GM19238 (cell line): ENCODE results near the gene TLR8.
"Not testable (repeated sequence)": the region's sequence is repeated elsewhere in the genome, so short reads cannot be mapped to it uniquely, and the experiment has no call there.

ENCODE experiments used
- DNase-seq: peaks from one replicate; pipeline ENCODE4 v3.0.0; 2011; ENCODE audit warnings: low spot score; ENCODE audit not compliant: insufficient read length

The TLR8 gene

DNA sequence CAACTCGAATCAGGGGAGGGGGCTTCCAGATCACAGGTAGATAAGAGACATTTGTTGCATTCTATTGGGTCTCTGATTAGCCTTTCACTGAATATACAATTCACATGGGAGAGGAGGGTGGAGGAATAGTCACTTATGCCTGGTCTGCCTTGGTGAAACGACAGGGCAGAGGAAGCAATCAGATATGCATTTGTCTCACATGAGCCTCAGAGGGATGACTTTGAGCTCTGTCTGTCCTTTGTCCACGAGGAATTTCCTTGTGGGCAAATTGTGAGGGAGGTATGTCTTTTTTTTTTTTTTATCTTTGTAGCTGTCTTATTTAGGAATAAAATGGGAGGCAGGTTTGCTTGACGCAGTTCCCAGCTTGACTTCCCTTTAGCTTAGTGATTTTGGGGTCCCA lies 40.0 kb downstream of the TLR8 start:
- no peak for DNase-seq

- peak; percentile 48 for DNase-seq
Observed at GRCh38 chrX:12946838-12947544, 40.6 kb downstream of the TLR8 start.

DNA sequence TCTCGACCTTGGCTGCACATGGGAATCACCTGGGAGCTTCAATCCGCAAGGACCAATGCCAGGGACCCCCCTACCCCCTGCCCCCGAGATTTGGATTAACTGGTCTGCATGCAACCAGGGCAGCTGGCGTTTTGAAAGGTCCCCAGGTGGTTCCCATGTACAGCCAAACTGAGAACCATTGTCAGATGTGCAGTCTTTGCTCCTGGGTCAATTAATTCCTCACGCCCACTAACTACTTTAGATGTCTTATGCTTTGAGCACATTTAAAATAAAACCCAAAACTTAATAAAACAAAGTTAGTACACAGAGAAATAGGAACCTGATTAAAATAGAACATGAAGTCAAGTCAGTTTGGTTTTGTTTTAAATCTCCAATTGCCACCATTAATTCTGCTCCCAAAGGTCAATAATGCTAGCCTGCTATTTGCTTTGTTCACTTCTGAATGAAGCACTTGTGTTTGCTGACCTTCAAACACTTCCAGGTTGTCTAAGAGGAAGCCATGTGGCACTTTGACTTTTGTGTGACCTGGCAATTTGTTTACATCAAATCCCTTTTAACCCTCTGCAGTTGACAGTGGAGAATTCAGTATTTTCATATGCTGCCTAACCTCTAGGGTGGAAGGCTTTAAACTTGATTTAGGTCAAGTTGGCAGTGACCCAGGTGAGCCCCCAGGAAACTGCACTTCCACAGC lies 41.3 kb downstream of the TLR8 start:
- DNase-seq: no peak

GRCh38 chrX:12948495-12948894 lies 42.1 kb downstream of the TLR8 start:
- no peak for DNase-seq

GRCh38 chrX:12949205-12949926 lies 42.9 kb downstream of the TLR8 start:
- DNase-seq: no peak

DNA sequence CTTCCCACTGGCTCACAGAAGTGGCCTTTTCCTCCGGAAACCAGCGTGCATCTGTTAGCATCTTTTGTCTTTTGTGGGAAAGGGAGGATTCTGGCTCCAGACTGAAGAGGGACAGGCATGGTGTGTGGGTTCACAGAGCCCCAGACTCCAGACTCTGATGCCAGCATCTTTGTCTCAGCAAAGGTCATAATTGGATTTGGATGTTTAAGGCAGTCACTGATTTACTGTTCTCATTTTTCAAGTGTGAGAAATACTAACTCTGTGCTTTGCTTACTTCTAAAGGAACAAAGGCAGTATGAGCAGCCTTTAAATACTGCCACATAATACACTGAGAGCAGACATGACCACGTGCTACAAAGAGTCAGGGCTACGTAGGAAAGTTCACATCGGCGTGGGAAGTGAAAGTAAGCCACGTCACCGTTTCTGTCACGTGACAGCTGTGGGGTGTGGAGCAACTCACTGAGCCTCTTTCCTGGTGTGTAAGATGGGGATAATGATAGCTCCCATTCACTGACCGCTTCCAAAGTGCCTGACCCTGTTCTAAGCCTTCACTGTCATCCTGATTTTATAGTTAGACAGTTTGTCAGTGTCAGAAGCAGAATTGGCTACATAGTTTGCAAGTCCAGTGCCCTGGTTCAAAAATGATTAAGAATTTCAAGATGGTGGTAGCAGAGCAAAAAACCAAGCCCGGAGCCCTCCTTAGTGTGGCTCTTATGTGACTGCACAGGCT lies 43.7 kb downstream of the TLR8 start:
- DNase-seq: no peak

DNA sequence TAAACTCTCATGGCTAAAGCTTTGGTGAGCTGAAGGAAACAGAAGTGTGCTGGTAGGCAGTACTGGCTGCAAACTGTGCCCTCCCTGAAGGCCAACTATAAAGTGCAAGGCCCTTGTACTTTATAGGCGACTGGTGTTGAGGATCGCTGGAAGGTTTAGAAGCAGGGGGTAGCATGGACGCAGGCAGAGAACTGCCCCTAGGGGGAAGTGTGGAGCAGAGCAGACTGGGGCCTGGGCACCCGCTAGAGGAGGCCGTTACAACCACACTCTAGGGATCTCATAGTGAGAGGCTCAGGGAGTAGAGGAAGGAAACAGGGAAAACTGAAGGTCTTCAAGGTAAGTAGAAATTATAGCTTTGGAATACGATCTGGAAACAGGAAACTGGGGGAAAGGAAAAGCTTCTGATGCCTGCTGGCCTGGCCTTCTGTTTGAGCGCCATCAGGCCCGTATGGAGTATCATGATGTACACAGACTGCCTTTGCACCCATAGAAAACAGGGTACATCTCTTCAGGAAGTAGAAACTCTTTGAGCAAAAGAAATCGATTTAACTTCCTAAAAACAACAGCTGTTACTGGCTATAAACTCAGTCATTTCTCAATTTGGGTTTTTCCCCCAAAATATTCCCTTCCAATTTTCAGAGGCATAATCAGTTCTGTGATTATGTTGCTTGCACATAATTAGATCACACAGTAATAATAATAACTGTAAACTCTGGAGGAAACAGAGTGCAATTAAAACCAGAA lies 44.6 kb downstream of the TLR8 start:
- no peak for DNase-seq

DNA sequence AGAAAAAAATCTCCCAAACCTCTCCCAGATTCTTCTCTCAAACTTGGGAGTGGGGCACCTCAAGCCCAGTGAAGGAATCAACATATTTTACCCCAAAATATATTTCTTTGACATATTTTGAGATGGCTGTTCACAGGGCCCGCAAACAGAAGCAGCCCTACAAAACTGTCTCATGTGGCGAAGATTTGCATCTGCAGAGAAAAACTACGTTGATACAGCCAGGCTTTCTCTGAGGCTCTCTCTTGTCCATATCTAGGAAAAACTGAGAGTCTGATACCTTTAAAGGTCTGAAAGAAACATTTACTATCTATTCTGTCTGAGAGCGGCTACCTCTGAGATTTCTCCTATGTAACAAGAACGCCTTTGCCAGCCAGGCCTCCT lies 45.2 kb downstream of the TLR8 start:
- no peak for DNase-seq

GRCh38 chrX:12953420-12953819 lies 47.0 kb downstream of the TLR8 start:
- no peak for DNase-seq

DNA sequence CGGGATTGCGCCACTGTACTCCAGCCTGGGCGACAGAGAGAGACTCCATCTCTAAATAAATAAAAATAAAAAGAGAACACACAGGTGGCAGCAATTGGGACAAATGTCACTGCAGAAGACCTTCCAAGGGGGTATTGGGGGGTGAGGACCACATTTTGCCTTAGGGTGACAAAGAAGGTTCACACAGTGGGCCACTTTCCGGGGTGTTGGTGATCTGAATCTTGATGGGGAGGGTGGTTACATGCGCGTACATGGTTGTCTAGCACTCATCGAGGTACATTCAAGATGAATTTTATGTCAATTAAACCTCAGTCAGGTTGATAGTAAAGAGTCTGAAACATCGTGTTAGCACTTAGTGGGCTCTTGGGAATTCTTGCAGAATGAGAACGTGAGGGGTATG lies 48.0 kb downstream of the TLR8 start:
- no peak for DNase-seq

- DNase-seq: no peak
Observed at GRCh38 chrX:12954981-12955380, 48.6 kb downstream of the TLR8 start.

DNA sequence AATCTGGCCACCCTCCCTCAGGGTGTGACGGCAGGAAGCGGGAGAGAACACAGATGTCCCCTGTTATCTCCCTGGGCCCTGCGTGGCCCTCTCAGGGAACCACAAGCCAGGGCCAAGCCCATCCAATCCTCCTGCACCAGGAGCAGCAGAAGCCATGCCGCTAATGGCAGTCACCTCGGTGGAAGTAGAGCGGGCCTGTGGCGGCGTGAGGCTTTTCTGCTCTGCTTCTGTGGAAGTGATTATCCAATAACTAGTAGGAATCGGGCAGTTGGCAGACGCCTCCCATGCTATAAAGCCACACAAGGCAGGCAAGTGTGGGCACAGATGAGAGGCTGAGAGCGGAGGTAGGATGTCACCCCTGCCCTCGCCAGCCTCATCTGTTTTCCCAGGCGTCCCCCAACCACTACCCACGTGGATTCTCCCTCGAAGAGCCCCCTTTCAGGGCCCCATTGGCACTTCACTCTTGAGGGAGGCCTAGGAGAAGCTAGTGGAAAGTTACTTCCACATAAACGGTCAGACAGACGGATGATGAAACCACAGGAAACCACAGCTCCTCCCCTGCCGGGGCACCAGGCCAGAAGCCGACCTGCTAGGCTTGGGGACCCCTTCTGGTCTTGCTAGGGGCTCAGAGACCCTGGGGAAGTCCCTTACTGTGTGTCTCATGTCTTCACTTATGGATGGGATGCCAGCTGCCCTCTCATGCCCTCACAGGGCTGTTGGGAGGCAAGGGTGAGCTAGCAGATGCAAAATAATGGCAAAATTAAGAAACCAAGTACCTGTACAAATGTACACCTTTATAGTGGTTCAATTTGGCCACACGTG lies 49.7 kb downstream of the TLR8 start:
- no peak for DNase-seq

DNA sequence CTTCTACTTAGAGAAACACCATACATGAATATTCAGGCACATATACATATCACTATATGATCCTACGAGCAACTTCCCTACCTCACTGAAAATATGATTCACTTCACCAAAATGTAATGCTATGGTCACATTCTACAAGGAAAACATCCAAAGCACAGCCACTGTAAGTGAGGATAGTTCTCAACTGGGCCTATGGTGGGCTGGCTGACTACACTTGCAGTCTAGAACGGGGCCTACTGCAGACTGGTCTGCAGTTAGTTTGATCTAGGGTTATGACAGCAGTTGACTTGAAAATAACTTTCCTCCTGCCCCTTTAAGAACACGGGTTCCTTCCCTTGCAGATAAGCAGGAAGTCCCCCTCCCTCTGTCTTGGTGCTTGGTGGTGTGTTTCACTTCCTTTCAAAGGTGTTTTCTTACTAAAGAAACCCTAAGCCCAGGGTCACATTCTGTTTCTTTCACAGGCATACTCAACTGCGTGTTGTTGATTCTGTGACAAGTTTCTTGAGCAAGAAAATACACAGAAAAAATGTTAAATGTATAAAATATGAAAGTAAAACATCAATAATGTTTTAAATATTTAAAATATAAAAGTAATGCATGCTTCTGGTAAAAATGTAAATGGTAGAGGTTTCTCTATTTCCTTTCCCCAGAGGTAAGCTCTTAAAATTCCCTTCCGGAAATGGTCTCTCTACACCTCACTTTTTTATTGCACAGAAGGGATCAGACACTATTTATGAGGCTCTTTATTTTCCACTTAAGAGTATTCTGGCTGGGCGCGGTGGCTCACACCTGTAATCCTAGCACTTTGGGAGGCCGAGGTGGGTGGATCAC lies 50.5 kb downstream of the TLR8 start:
- peak; percentile 68 for DNase-seq

DNA sequence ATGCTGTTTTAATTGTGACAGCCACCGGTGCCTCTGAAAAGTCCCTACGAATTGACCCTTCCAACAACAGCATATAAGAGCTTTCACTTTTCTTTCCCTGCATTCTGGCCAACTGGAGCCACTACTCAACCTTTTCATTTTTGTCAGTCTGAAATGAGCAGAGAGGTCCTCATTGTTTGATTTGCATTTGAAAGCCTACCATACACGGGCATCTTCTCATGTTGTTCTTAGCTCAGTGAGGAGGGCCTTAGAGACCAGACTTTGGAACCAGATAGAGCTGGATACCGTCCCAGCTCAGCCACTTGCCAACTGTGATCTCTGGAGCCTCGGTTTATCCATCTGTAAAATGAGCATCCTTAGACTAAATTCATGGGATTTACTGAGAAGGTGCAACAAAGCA lies 51.6 kb downstream of the TLR8 start:
- no peak for DNase-seq

GRCh38 chrX:12958461-12958860 lies 52.0 kb downstream of the TLR8 start:
- DNase-seq: no peak

DNA sequence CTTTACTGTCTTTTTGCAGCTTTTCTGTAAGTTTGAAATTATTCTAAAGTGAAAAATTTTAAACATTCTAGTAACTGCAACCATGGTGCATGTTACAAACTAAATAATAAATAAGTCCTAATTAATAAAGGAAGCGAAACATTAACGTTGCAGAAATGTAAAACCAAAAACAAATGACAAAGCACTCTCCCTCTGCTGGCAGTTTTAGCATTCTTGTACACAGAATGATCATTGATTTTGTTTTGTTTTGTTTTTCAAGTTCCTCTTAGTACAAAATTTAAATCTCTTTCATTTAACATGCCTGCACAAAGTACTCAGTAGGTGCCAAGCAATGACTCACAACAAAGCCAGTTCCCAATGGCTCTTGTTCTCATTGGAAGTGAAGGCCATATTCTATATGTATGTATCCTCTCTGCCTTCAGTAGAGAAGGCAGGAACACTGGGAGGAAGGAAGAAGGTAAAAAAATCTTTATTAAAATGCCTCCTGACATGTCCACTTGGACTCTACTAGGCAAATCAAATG lies 54.8 kb downstream of the TLR8 start:
- no peak for DNase-seq

DNA sequence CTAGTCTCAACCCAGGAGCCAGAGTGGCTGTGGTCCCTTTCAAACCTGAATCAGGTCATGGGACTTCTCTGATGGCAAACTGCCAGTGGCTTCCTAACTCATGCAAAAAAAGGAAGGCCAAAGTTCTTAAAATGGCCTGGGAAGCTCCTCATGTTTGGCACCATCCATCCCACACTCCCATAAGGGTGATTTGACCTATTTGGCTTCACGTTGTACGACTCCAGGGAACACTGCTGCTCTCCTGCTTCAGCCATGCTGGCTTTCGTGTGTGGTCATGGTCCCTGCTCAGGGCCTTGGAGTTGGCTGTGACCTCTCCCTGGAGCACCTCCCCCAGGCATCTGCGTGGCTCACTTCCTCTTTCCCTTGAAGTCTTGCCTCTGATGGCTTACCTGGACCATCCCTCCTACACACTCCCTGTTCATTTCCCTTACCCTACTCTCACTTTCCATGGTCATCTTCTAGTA lies 55.7 kb downstream of the TLR8 start:
- DNase-seq: no peak

GRCh38 chrX:12963210-12963850 lies 56.9 kb downstream of the TLR8 start:
- not testable (repeated sequence) for DNase-seq
